ENCODE measurements around the gene INSIG1.

GRCh38 chr7:155337946-155338631 is 40.4 kb downstream of the INSIG1 start:
- TF ChIP-seq POLR2A (IDR thresholded peaks at IDR 0.05) (no peak), CTCF (IDR thresholded peaks at IDR 0.05) (no peak)

All from adrenal gland (tissue), 5 donors.